Fibroblast of mammary gland (primary cell): Measurements from ENCODE around the gene SIK2.
A peak's percentile ranks its signal among the peaks of the same experiment; 100 is the strongest.

Experiments used
- DNase-seq: peaks from one replicate; pipeline ENCODE4 v3.0.0-alpha.2; 2010; ENCODE audit warnings: low read depth
- H3K4me3 ChIP-seq: 2 replicates; pipeline ENCODE4 v1.5.1; 2011; ENCODE audit warnings: low read depth, mild to moderate bottlenecking, low read length, moderate library complexity; ENCODE audit not compliant: control insufficient read depth
- TF ChIP-seq, protein P1 (sequence below): conservative IDR thresholded peaks from 2 replicates; pipeline ENCODE4 v1.5.1; 2011; ENCODE audit warnings: low read depth, low read length, inconsistent platforms; ENCODE audit not compliant: control insufficient read depth, insufficient read depth

The SIK2 gene

DNA sequence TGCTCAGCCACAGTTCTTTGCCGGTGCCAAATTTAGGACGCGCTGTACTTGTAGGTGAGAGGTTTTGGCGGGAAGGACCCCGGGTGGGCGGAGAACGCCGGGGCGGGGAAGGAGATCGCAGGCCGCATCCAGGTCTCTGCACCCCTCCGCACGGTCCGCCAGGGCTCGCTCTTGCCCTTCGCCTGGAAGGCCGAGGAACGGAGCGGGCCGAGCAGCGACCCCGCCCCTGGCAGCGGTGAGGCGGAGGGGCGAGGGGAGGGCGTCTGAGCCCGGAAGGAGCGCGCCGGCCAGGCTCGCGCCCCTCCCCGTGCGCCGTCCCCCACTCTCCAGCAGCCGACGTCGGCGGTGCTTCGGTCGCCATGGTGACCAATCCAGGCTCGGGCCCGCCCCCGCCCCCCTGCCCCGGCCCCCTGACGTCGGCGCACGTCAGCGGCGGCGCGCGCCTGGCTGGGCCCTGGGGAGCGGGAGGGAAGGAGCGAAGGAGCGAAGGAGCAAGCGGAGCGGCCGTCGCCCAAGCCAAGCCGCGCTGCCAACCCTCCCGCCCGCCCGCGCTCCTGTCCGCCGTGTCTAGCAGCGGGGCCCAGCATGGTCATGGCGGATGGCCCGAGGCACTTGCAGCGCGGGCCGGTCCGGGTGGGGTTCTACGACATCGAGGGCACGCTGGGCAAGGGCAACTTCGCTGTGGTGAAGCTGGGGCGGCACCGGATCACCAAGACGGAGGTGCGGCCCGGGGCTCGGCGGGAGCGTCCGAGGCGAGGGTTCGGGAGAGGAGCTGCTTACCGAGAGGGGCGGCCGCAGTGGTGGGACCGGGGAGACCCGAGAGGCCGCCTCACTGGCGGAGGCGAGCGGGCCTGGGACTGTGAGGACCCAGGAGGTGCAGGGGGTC lies at the start of gene SIK2:
SIK2 (plus strand) TSS at position 471 of the 886 bp plus-strand sequence; CDS start at position 586, 115 bp downstream.
- DNase-seq = peak; percentile 92
- peak within 1 kb of the TSS; percentile 82 for H3K4me3 ChIP-seq
- TF ChIP-seq, protein P1, sequence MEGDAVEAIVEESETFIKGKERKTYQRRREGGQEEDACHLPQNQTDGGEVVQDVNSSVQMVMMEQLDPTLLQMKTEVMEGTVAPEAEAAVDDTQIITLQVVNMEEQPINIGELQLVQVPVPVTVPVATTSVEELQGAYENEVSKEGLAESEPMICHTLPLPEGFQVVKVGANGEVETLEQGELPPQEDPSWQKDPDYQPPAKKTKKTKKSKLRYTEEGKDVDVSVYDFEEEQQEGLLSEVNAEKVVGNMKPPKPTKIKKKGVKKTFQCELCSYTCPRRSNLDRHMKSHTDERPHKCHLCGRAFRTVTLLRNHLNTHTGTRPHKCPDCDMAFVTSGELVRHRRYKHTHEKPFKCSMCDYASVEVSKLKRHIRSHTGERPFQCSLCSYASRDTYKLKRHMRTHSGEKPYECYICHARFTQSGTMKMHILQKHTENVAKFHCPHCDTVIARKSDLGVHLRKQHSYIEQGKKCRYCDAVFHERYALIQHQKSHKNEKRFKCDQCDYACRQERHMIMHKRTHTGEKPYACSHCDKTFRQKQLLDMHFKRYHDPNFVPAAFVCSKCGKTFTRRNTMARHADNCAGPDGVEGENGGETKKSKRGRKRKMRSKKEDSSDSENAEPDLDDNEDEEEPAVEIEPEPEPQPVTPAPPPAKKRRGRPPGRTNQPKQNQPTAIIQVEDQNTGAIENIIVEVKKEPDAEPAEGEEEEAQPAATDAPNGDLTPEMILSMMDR = peak; percentile 71

DNA sequence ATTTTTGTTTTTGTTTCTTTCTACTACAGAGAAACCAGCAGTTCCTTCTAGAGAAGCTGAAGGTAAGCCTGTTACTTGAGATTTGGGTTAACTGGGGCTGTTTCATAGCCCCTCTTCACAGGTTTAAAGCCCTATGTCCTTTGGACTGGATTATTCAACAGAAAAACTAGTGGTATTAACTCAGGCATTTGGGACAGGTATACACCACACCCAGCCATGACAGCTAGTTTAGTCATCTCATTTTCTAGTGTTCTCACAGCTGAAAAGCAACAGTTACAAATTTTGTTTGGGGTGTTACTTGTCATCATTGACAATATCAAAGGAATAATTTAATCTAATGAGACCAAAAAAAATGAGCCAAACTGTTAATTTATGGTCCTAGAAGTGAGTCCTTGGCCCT lies 47.7 kb upstream of the SIK2 start:
- DNase-seq = peak; percentile 55
- no peak overlapping the region for H3K4me3 ChIP-seq
- TF ChIP-seq, protein P1 = no peak

DNA sequence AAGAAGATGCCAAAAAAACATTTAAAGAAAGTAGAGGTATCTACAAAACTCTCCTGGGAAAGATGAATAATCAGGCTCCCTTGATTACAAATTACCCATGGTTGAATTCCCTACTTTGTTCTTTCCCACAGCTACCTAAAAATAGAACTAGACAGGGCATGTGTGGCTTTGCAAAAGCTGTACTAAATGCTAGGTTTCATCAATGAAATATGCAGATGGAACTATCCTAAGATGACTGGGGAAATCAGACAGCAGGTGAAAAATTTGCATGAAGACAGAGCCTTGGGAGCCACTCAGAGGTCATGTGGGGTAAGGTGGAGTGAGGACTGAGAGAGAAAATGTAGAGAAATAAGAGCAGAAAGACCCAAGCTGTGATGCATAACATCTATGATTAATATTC lies 47.0 kb upstream of the SIK2 start:
- peak; percentile 76 for DNase-seq
- TF ChIP-seq, protein P1 = no peak
- H3K4me3 ChIP-seq = no peak overlapping the region

DNA sequence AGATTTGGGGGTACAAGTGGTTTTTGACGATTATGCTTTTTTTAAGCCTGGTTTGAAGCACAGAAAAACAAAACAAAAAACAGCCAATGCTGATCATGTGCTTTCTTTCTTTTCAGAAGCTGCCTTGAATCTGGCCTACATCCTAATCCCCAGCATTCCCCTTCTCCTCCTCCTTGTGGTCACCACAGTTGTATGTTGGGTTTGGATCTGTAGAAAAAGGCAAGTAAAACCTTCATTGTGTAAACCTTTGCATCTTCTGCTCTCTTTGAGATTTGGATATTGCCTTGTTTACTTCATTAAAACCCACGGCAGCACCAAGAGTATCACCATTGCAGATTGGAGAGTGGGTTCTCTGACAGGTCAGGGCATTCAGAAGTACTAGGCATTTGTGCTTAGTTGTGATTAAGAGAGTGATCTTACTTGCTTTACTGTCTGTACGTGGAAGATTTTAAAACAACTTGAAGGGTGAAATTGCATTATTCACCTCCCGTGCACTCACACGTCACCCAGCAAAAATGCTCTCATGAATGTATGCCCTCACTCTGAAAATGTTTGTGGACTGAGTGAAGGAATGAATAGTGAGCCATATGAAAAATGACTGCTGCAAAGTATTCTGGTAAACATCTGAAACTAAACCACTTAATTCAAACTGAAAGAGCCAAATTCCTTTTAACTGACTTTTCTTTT lies 44.7 kb upstream of the SIK2 start:
- DNase-seq = peak; percentile 98
- TF ChIP-seq, protein P1 = peak; percentile 10
- H3K4me3 ChIP-seq = no peak overlapping the region

DNA sequence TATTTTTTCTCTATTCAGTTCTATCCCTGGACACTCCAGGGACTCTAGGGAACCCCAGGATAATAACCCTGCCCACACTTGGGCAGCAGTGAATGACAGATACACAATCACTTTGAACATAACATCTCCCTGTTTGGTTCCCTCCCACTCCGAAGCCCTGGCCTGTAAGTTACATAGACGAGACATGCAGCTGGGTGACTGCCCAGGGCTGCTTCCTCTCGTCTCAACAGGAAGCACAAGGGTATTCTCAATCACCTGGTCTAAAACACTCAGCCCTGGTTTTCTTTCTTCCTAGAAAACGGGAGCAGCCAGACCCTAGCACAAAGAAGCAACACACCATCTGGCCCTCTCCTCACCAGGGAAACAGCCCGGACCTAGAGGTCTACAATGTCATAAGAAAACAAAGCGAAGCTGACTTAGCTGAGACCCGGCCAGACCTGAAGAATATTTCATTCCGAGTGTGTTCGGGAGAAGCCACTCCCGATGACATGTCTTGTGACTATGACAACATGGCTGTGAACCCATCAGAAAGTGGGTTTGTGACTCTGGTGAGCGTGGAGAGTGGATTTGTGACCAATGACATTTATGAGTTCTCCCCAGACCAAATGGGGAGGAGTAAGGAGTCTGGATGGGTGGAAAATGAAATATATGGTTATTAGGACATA lies 42.3 kb upstream of the SIK2 start:
- DNase-seq = no peak
- H3K4me3 ChIP-seq = no peak overlapping the region
- TF ChIP-seq, protein P1 = no peak

DNA sequence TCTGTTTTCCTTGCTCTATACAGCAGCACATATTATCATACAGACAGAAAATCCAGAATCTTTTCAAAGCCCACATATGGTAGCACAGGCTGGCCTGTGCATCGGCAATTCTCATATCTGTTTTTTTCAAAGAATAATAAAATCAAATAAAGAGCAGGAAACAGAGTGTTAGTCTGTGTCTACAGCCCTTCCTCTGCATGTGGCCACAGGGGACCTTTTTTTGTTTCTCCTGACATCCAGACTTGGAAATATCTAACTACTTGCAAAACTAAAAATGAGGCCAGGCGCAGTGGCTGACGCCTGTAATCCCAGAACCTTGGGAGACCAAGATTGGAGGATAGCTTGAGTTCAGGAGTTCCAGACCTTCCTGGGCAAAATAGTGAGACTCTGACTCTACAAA lies 41.4 kb upstream of the SIK2 start:
- DNase-seq = no peak
- TF ChIP-seq, protein P1 = no peak
- H3K4me3 ChIP-seq = no peak overlapping the region
